GM19372 (cell line): ENCODE data around the gene SNU13.
"Not testable (repeated sequence)": the region's sequence is repeated elsewhere in the genome, so short reads cannot be mapped to it uniquely, and the experiment has no call there.

Experiments used
- ATAC-seq: cut with Tn5 transposase; IDR thresholded peaks from one replicate; pipeline ENCODE4 v1.9.1; 2021; ENCODE audit warnings: mild to moderate bottlenecking, low read depth, moderate library complexity; ENCODE audit not compliant: unreplicated experiment

SNU13 gene

GRCh38 chr22:41647771-41648170, 40.9 kb downstream of the SNU13 start:
- ATAC-seq = no peak

DNA sequence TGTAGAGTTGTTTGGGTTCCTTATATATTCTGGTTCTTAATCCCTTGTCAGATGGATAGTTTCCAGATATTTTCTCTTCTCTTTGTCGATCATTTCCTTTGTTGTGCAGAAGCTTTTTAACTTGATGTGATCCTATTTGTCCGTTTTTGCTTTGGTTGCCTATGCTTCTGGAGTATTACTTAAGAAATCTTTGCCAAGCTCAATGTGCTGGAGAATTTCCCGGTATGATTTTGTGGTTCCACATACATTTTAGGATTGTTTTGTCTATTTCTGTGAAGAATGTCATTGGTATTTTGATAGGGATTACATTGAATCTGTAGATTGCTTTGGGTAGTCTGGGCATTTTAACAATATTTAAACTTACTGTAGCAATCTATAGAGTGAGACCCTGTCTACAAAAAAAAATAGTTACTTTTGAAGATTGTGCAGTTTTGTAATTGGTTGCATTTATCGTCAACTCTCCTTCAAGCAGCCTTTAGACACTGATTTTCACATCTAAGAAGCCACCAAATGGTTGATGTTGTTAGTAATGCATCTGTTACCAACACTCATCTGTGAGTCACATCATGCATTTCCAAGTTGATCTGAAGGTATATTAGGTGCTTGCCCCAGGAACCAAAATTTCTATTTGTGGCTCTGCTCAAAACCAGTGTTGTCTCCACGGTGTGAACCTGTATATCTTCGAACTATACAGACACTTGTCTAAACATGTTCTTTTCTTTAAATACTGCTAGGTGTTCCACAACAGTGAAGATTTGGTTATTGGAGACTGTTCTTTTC, 46.1 kb downstream of the SNU13 start:
- ATAC-seq = no peak

GRCh38 chr22:41641854-41642253, 46.8 kb downstream of the SNU13 start:
- ATAC-seq = no peak

DNA sequence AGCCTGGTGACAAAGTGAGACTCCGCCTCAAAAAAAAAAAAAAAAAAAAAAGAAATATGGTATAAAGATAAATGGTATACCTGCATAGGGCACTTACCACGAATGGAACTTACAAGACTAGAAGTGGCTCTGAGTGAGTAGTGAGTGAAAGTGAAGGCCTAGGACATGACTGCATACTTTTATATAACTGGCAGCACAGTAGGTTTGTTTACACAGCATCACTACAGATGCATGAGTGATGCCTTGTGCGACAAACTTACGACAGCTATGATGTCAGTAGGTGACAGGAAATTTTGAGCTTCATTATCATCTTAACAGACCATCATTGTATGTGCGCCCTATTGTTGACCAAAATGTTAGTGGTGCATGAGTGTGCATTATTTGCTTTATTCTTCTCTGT, 49.9 kb downstream of the SNU13 start:
- no peak for ATAC-seq

DNA sequence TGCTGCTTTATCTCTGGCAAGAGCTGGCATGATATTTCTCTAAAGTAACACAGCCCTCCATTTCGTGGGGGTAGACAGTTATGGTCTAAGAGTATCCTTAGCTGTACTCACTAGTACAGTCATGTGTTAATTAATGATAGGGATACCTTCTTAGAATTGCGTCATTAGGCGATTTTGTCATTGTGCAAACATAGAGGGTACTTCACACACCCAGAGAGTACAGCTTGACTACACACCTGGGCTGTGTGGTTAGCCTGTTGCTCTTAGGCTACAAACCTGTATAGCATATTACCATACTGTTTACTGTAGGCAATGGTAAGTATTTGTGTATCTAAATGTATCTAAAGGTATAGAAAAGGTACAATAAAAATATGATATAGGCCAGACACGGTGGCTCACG, 50.5 kb downstream of the SNU13 start:
- no peak for ATAC-seq

- not testable (repeated sequence) for ATAC-seq
Measured at GRCh38 chr22:41637623-41638022, 51.0 kb downstream of the SNU13 start.

DNA sequence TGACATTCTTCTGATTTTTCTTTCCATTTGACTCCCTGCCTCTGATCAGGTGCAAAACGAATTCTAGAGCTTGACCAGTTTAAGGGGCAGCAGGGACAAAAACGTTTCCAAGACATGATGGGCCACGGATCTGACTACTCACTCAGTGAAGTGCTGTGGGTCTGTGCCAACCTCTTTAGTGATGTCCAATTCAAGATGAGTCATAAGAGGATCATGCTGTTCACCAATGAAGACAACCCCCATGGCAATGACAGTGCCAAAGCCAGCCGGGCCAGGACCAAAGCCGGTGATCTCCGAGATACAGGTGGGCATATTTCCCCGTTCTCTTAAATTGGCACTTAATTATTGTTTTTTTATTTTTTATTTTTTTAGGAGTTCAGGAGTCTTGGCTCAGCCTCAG, 52.2 kb downstream of the SNU13 start:
- ATAC-seq = no peak

DNA sequence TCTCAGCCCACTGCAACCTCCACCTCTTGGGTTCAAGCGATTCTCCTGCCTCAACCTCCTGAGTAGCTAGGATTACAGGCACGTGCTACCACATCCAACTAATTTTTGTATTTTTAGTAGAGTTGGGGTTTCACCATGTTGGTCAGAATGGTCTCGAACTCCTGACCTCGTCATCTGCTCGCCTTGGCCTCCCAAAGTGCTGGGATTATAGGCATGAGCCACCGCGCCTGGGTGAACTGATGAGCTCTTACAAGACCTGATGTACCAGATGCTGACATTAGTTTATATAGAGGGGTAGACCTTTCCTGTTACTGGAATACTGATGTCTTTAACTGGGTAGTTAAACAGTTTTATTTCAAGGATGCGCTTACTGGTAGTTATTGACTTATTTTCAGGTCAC, 54.1 kb downstream of the SNU13 start:
- ATAC-seq = not testable (repeated sequence)

DNA sequence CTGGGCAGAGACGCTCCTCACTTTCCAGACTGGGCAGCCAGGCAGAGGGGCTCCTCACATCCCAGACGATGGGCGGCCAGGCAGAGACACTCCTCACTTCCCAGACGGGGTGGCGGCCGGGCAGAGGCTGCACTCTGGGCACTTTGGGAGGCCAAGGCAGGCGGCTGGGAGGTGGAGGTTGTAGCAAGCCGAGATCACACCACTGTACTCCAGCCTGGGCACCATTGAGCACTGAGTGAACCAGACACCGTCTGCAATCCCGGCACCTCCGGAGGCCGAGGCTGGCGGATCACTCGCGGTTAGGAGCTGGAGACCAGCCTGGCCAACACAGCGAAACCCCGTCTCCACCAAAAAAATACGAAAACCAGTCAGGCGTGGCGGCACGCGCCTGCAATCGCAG, 57.1 kb downstream of the SNU13 start:
- not testable (repeated sequence) for ATAC-seq

DNA sequence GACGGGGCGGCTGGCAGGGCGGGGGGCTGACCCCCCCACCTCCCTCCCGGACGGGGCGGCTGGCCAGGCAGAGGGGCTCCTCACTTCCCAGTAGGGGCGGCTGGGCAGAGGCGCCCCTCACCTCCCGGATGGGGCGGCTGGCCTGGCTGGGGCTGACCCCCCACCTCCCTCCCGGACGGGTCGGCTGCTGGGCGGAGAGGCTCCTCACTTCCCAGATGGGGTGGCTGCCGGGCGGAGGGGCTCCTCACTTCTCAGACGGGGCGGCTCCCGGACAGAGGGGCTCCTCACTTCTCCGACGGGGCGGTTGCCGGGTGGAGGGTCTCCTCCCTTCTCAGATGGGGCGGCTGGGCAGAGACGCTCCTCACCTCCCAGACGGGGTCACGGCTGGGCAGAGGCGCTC, 57.6 kb downstream of the SNU13 start:
- not testable (repeated sequence) for ATAC-seq

DNA sequence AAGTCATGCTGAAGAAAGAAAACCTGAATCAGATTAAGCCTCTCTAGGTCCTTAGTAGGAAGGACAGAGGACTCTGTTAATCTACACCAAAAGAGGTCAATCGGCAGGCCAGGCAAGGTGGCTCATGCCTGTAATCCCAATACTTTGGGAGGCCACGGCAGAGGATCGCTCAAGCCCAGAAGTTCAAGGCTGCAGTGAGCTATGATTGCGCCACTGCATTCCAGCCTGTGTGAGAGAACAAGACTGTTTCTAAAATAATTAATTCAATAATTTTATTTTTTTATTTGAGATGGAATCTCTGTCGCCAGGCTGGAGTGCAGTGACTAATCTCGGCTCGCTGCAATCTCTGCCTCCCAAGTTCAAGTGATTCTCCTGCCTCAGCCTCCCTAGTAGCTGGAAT, 63.1 kb downstream of the SNU13 start:
- no peak for ATAC-seq
